HG03457 (cell line): Measurements from ENCODE around the gene NFIB.

Source experiments
- ATAC-seq: cut with Tn5 transposase; IDR thresholded peaks from one replicate; pipeline ENCODE4 v1.9.1; 2021; ENCODE audit warnings: moderate number of reproducible peaks; ENCODE audit not compliant: unreplicated experiment

Gene NFIB

DNA sequence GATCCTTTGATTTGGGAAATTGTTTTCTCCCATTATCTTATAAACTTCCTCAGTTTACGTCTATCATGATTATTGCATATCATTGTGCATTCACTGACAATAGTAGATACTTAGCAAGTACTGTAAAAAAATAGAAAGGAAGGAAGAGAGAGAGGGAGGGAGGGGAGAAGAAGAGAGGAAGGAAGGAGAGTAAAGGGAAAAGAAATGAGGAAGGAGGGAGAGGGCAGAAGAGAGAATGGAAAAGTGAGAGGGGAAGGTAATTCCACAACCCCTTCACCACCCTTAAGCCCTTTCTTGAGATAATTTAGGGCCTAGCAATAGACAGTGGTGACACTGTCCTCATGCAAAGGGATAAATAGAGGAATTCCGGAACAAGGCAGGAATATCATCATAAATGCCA lies 64.4 kb downstream of the NFIB start:
- no peak for ATAC-seq

DNA sequence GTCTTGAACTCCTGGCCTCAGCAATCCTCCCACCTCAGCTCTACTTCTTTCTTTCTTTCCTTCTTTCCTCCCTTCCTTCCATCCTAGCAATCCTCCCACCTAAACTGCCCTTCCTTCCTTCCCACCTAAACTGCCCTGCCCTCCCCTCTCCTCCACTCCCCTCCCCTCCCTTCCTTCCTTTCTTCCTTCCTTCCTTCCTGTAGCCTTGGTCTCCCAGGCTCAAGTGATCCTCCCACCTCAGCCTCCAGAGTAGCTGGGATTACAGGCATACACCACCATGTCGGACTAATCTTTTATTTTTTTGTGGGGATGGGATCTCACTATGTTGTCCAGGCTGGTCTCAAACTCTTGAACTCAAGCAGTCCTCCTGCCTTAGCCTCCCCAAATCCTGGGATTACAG lies 65.8 kb downstream of the NFIB start:
- ATAC-seq = no peak

GRCh38 chr9:14247577-14247976 lies 66.4 kb downstream of the NFIB start:
- ATAC-seq = no peak

DNA sequence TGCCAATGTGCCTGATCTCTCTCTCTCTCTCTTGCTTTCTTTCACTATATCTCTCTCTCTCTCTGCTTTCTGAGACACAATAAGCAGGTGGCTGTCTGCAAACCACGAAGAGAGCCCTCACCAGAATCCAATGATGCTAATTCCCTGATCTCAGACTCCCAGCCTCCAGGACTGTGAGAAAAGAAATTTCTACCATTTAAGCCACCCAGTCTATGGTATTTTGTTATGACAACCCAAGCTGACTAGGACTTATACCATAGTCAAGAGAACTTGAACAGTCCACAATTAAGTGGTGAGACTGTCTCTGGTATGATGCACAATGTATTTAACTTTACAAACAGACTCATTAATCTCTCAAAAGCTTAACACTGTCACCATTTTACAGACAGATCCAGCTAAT lies 67.0 kb downstream of the NFIB start:
- ATAC-seq = no peak

DNA sequence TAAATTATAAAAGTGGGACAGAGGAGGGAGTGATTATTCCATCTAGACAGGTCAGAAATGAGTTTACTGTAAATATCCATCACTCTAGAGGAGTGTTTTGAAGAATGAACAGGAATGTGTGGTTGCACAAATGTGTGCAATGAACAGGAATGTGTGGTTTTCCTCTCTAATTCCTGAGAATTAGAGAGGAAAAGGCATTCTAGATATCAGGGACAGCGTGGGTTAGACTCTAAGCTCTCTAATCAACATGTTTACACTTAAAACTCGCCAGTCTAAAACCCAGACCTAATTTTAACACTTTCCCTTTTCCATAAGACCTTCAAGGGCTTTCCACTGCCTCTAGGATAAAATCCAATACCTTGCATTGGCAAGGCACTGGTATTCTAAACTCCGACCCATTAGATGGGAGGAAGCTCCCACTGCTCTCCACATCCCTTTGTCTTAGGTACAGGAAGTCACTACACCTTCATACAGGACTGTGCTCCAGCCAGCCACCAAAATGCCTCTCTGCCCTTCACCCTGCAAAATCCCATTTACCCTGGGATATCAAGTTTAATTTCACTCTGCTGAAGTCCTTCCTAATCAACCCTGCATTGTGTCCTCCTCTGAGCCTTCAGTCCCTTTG lies 67.9 kb downstream of the NFIB start:
- ATAC-seq = no peak

DNA sequence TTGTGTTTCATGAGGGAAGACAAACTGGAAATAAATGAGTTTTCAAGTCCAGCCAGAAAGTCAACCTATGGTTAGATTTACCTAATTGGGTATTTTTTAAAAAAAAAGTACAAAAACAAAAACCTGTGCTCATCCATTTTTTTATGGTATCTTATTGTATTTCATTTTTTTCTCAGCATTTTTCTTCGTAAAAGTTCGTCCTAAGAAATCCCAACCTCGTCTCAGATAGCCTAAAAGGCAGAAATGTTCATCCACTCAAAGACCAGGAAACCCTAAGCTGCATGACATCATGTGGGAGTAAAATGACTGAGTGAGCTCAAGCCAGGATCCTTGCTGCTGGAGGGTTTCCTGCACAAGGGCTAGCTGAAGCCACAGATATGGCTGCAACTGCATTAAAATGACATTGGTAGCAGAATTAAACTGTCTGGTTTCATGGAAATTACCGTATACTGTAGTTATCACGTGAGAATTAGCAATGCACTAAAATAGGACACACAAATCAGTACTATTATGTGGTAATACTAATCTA lies 70.4 kb downstream of the NFIB start:
- no peak for ATAC-seq

- no peak for ATAC-seq
Observed at GRCh38 chr9:14242150-14242805, 71.7 kb downstream of the NFIB start.

- no peak for ATAC-seq
Observed at GRCh38 chr9:14240537-14240936, 73.4 kb downstream of the NFIB start.

DNA sequence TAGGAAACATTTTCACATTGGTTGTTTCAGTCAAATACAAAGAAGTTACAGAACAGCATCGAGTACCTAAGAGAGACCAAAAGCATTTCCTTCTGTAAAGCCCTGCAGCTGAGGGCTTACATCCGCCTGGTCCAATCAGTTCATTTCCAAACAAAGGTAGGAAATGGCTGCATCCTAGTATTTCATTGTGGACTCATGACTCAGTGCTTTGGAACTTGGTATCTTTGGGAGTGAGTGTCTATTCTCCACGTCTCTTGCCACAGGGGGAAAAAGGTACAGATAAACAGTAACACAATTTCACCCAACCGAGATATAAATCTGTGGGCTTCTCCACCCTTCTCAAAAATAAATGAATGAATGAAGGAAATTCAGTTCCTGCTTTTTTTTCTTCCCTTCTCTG lies 75.4 kb downstream of the NFIB start:
- no peak for ATAC-seq

DNA sequence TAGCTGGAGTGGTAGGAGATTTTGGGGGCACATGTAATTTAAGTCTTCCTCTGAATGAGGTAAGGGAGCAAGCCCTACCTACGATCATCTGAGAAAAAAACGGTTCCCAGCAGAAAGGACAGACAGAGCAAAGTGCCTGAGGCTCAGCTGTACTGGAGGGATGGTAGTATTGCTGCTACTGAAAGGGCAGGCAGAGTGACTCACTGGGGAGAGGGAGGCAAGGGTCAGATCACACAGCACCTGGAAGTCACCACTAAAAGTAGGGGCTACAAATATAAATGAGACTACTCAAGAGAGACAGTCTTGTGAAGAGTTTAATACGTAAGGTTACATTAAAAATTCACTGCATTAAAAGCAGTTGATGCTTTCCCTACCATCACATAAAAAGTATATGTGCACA lies 75.9 kb downstream of the NFIB start:
- no peak for ATAC-seq

DNA sequence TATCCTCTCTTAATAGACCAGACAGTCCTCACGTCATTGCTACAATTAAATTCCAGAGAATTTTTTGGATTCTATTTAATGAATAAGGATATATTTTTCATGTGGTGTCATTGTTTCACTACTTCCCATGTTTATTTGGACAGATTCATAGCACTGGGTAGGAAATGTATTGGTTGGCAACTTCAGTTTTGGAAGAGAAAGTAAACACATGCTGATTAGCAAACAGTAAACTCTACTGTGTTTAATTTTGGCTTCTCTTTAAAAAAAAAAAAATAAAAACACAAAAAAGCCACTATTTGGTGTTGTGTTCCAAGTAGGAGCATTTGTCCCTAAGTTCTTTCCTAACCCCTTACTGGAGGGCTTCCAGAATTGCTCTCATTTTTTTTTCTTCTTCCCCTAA lies 77.3 kb downstream of the NFIB start:
- ATAC-seq = no peak

GRCh38 chr9:14232111-14232510 lies 81.8 kb downstream of the NFIB start:
- no peak for ATAC-seq

DNA sequence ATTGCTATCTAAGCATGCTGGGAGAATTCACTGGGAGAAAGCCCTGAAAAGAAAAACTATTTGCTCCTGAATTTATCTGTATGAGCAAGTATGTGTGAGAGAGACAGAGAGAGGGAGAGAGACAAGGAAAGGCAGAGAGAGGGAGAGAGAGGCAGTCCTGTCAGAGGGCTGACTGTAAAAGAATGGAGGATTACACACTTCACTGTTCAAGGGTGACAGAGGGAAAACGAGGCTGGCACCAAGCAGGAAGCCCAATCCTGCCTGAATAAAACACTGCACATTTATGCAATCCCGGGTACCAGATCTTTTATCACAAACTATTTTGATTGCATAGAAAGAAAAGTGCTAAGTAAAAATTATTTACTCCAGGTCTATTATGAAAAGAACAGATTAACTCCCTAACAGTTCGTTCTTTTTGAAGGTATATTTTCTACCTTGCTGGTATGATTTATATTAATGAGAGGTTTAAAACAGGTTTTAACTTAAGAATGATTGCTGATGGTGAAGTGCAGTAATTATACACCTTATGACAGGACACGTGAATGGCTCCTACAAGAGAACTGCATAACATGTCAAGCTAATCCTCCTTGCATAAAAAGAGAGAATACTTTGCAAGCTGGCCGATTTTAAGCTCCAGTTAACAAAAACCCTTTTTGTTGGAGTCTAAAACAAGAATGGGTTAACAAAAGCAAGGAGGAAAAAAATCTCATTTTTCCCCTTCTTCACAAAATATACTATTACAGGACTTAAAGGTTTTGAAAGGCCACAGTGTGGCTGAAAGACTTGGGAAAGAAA lies 82.5 kb downstream of the NFIB start:
- ATAC-seq = no peak

GRCh38 chr9:14228602-14229001 lies 85.3 kb downstream of the NFIB start:
- no peak for ATAC-seq

DNA sequence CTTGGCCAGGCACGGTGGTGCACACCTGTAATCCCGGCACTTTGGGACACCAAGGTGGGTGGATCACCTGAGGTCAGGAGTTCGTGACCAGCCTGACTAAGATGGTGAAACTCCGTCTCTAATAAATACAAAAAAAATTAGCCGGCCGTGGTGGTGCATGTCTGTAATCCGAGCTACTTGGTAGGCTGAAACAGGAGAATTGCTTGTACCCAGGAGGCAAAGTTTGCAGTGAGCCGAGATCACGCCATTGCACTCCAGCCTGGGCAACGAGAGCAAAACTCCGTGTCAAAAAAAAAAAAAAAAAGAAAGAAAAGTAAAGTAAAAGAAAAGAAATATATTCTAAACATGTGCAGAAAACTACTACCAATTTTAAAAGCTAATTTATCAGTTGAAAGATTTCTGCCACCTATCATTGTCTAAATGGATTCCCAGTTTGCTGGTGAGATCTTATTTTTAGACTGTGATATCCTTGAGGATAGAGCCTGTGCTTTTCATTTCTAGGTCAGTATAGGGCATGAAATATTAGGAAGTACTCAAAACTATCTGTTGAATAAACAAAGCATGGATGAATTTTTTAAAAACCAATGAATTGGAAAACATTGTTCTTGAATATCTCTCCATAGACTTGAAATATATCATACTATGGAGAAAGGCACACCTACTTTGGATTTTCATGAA lies 86.9 kb downstream of the NFIB start:
- ATAC-seq = no peak

GRCh38 chr9:14223081-14223480 lies 90.9 kb downstream of the NFIB start:
- ATAC-seq = no peak

- no peak for ATAC-seq
Observed at GRCh38 chr9:14222149-14222835, 91.6 kb downstream of the NFIB start.

GRCh38 chr9:14221558-14221957 lies 92.4 kb downstream of the NFIB start:
- no peak for ATAC-seq

- ATAC-seq = no peak
Observed at GRCh38 chr9:14221119-14221518, 92.8 kb downstream of the NFIB start.

- no peak for ATAC-seq
Observed at GRCh38 chr9:14220256-14220655, 93.7 kb downstream of the NFIB start.

GRCh38 chr9:14219850-14220249 lies 94.1 kb downstream of the NFIB start:
- ATAC-seq = no peak
